Trophoblast cell (in vitro differentiated cells and primary cell): ENCODE data around the gene DNM3.

Experiments used
- DNase-seq, 2 donors: peaks; one replicate each; pipeline ENCODE4 v3.0.0-alpha.2; 2016
- H2AFZ ChIP-seq: 2 replicates; pipeline ENCODE4 v1.6.1; 2013; ENCODE audit warnings: low read length, moderate library complexity, mild to moderate bottlenecking; ENCODE audit not compliant: insufficient read depth, poor library complexity
- H2AK5ac ChIP-seq: 2 replicates; pipeline ENCODE4 v1.6.1; 2013; ENCODE audit warnings: mild to moderate bottlenecking, low read length
- H2BK120ac ChIP-seq: 2 replicates; pipeline ENCODE4 v1.6.1; 2013; ENCODE audit warnings: low read length, mild to moderate bottlenecking, moderate library complexity; ENCODE audit not compliant: insufficient read depth, poor library complexity
- H2BK12ac ChIP-seq: 2 replicates; pipeline ENCODE4 v1.6.1; 2013; ENCODE audit warnings: mild to moderate bottlenecking, low read length, moderate library complexity
- H2BK5ac ChIP-seq: 2 replicates; pipeline ENCODE4 v1.6.1; 2013; ENCODE audit warnings: low read length, low read depth, moderate library complexity, mild to moderate bottlenecking; ENCODE audit not compliant: poor library complexity
- H3K14ac ChIP-seq: 2 replicates; pipeline ENCODE4 v1.6.1; 2013; ENCODE audit warnings: mild to moderate bottlenecking, low read length
- H3K18ac ChIP-seq: 2 replicates; pipeline ENCODE4 v1.6.1; 2013; ENCODE audit warnings: mild to moderate bottlenecking, low read length
- H3K23ac ChIP-seq: 2 replicates; pipeline ENCODE4 v1.6.1; 2013; ENCODE audit warnings: low read length
- H3K27ac ChIP-seq: 2 replicates; pipeline ENCODE4 v1.5.1; 2013; ENCODE audit warnings: low read depth, mild to moderate bottlenecking, inconsistent platforms, low read length, moderate library complexity
- H3K27me3 ChIP-seq: 2 replicates; pipeline ENCODE4 v1.6.1; 2013; ENCODE audit warnings: inconsistent platforms, mild to moderate bottlenecking, low read length, moderate library complexity; ENCODE audit not compliant: insufficient read depth
- H3K36me3 ChIP-seq, 2 experiments: 1 replicate in 1 of 2; 2 replicates in 1 of 2; pipeline ENCODE4 v1.6.1; 2013; ENCODE audit warnings: low read length in 2 of 2, mild to moderate bottlenecking in 2 of 2, moderate library complexity in 1 of 2; ENCODE audit not compliant: insufficient read depth in 2 of 2, control insufficient read depth in 1 of 2
- H3K4ac ChIP-seq: 2 replicates; pipeline ENCODE4 v1.6.1; 2013; ENCODE audit warnings: low read depth, mild to moderate bottlenecking, low read length, moderate library complexity
- H3K4me1 ChIP-seq, 2 experiments: 1 replicate in 1 of 2; 2 replicates in 1 of 2; pipeline ENCODE4 v1.6.1; 2013; ENCODE audit warnings: low read length in 2 of 2, mild to moderate bottlenecking in 2 of 2, moderate library complexity in 1 of 2; ENCODE audit not compliant: insufficient read depth in 2 of 2, control insufficient read depth in 1 of 2
- H3K4me2 ChIP-seq: 2 replicates; pipeline ENCODE4 v1.6.1; 2013; ENCODE audit warnings: inconsistent platforms, mild to moderate bottlenecking, low read length, moderate library complexity
- H3K4me3 ChIP-seq: 2 replicates; pipeline ENCODE4 v1.5.1; 2013; ENCODE audit warnings: mild to moderate bottlenecking, low read depth, low read length, inconsistent platforms
- H3K79me1 ChIP-seq: one replicate; pipeline ENCODE4 v1.6.1; 2013; ENCODE audit warnings: low read length
- H3K79me2 ChIP-seq: 2 replicates; pipeline ENCODE4 v1.6.1; 2013; ENCODE audit warnings: low read length, mild to moderate bottlenecking; ENCODE audit not compliant: control insufficient read depth, insufficient read depth, poor library complexity
- H3K9ac ChIP-seq: 2 replicates; pipeline ENCODE4 v1.6.1; 2013; ENCODE audit warnings: mild to moderate bottlenecking, low read length
- H3K9me3 ChIP-seq: 2 replicates; pipeline ENCODE4 v1.6.1; 2013; ENCODE audit warnings: low read depth, mild to moderate bottlenecking, control low read depth, inconsistent platforms, low read length; ENCODE audit not compliant: insufficient read depth
- H4K12ac ChIP-seq: 2 replicates; pipeline ENCODE4 v1.6.1; 2013; ENCODE audit warnings: low read depth, mild to moderate bottlenecking, low read length, moderate library complexity
- H4K8ac ChIP-seq: 2 replicates; pipeline ENCODE4 v1.6.1; 2013; ENCODE audit warnings: low read depth, mild to moderate bottlenecking, low read length, moderate library complexity
- H4K91ac ChIP-seq: one replicate; pipeline ENCODE4 v1.6.1; 2013; ENCODE audit warnings: low read depth, mild to moderate bottlenecking, low read length, moderate library complexity
- WGBS: extraction: QIAGEN DNeasy Blood & Tissue Kit; methylation state at CpG from one replicate; pipeline ENCODE4 v1.1.7; 2013; ENCODE audit warnings: missing lambda C conversion rate; ENCODE audit not compliant: insufficient read length, insufficient coverage; ENCODE audit errors: extremely low coverage; 5-methylcytosine and 5-hydroxymethylcytosine counted together

DNM3 gene

GRCh38 chr1:171902527-171902926, 61.2 kb downstream of the DNM3 start:
- H4K8ac ChIP-seq: no peak overlapping the region
- H2BK120ac ChIP-seq: no peak overlapping the region
- H3K14ac ChIP-seq: no peak overlapping the region
- H3K9ac ChIP-seq: no peak overlapping the region
- no peak overlapping the region for H2BK12ac ChIP-seq
- H2BK5ac ChIP-seq: no peak overlapping the region
- H3K23ac ChIP-seq: no peak overlapping the region
- no peak overlapping the region for H2AFZ ChIP-seq
- H3K4me3 ChIP-seq: no peak overlapping the region
- H3K18ac ChIP-seq: no peak overlapping the region
- H3K36me3 ChIP-seq: no peaks in the 10 kb centered on the region
- no peaks in the 10 kb centered on the region for H3K9me3 ChIP-seq
- H3K27ac ChIP-seq: no peak overlapping the region
- no peaks in the 10 kb centered on the region for H3K27me3 ChIP-seq
- H3K4me2 ChIP-seq: no peak overlapping the region
- H4K12ac ChIP-seq: no peak overlapping the region
- peak in 1 of 2 donors; percentile 49 for DNase-seq
- H3K4ac ChIP-seq: no peak overlapping the region
- H2AK5ac ChIP-seq: no peak overlapping the region
- no CpG with 5 or more reads among the region's 3 CpGs for WGBS
- no peaks in the 10 kb centered on the region for H3K79me1 ChIP-seq
- no peak overlapping the region for H4K91ac ChIP-seq
- peaks cover 0 to 2% of the 10 kb centered on the region in 2 experiments for H3K4me1 ChIP-seq
- H3K79me2 ChIP-seq: no peaks in the 10 kb centered on the region

DNA sequence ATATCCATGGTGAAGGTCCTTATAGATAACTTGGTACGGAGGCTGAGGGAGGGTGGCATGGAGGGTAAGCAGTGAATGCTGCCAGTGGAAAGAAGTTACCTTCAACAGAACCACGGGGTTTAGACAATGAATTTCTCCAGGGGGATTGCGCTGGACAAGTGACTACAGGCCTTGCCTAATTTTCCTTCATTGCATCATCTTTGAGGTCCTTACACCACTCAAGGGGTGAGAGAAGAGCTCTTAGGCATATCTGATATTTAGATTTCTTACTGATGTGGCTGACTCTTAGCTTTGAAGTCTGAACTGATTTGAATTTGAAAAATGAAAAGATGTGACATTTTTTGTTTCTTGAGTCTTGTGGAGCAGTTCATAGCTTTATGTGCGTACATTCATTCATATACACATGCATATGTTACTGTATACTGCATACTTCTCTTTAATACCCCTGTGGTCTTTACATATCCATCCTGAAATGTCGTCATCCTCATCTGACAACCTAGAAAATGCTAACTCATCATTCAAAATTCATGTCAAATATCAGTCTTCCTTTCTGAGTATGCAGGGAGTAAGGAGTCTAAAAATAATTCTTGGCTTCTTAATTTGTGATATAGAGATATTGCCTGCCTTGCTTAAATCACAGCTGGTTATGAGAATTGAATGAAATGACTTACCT, 63.6 kb downstream of the DNM3 start:
- Histone ChIP-seq H3K4me3 (no peak overlapping the region), H3K18ac (no peak overlapping the region), H2BK5ac (no peak overlapping the region), H3K4me2 (no peak overlapping the region), H3K36me3 (no peaks in the 10 kb centered on the region), H4K91ac (no peak overlapping the region), H4K12ac (no peak overlapping the region), H3K27ac (no peak overlapping the region), H3K79me2 (no peaks in the 10 kb centered on the region), H3K23ac (no peak overlapping the region), H2AK5ac (no peak overlapping the region), H4K8ac (no peak overlapping the region), H3K79me1 (no peaks in the 10 kb centered on the region), H3K4me1 (peaks cover 0 to 2% of the 10 kb centered on the region in 2 experiments), H2BK12ac (no peak overlapping the region), H2AFZ (no peak overlapping the region), H3K9ac (no peak overlapping the region), H3K27me3 (no peaks in the 10 kb centered on the region), H2BK120ac (no peak overlapping the region), H3K14ac (no peak overlapping the region), H3K4ac (no peak overlapping the region), H3K9me3 (no peaks in the 10 kb centered on the region)
- no peak for DNase-seq
- WGBS: no CpG with 5 or more reads among the region's 5 CpGs

- H3K9ac ChIP-seq: no peak overlapping the region
- no peak overlapping the region for H2AK5ac ChIP-seq
- no peak overlapping the region for H2BK5ac ChIP-seq
- no CpG with 5 or more reads among the region's 5 CpGs for WGBS
- H3K23ac ChIP-seq: no peak overlapping the region
- no peaks in the 10 kb centered on the region for H3K9me3 ChIP-seq
- no peak overlapping the region for H3K27ac ChIP-seq
- H3K36me3 ChIP-seq: no peaks in the 10 kb centered on the region
- no peak overlapping the region for H3K4me3 ChIP-seq
- no peak overlapping the region for H4K8ac ChIP-seq
- H3K4ac ChIP-seq: no peak overlapping the region
- H2BK120ac ChIP-seq: no peak overlapping the region
- no peak overlapping the region for H4K91ac ChIP-seq
- H4K12ac ChIP-seq: no peak overlapping the region
- no peaks in the 10 kb centered on the region for H3K4me1 ChIP-seq
- no peaks in the 10 kb centered on the region for H3K79me2 ChIP-seq
- no peaks in the 10 kb centered on the region for H3K79me1 ChIP-seq
- H3K14ac ChIP-seq: no peak overlapping the region
- H2BK12ac ChIP-seq: no peak overlapping the region
- no peak overlapping the region for H2AFZ ChIP-seq
- no peaks in the 10 kb centered on the region for H3K27me3 ChIP-seq
- no peak overlapping the region for H3K4me2 ChIP-seq
- no peak overlapping the region for H3K18ac ChIP-seq
- no peak for DNase-seq
Observed at GRCh38 chr1:171909711-171910110, 68.4 kb downstream of the DNM3 start.

DNA sequence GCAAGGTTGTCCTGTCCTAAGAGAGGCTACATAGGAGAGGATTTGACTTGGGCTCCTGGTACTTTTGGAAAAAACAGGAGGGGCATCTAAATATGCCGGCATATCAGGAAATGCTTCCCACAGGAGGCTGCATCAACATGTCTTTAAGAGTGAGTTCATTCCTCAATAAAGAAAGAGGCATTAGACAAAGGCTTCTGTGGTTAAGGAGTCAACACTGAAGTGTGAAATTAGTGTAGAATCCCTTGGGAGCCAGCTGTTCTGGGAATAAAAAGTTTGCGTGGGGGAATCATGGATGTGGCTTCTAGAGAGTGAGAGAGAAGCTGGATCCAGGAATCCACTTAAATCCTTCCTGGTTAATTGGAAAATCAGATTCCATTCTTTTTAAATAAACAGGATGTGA, 69.5 kb downstream of the DNM3 start:
- Histone ChIP-seq H3K4me1 (no peaks in the 10 kb centered on the region), H2AK5ac (no peak overlapping the region), H3K27ac (no peak overlapping the region), H3K14ac (no peak overlapping the region), H2AFZ (no peak overlapping the region), H3K4me3 (no peak overlapping the region), H3K9ac (no peak overlapping the region), H4K8ac (no peak overlapping the region), H2BK120ac (no peak overlapping the region), H2BK12ac (no peak overlapping the region), H3K9me3 (no peaks in the 10 kb centered on the region), H3K4ac (no peak overlapping the region), H3K79me1 (no peaks in the 10 kb centered on the region), H2BK5ac (no peak overlapping the region), H3K79me2 (no peaks in the 10 kb centered on the region), H4K91ac (no peak overlapping the region), H3K23ac (no peak overlapping the region), H3K4me2 (no peak overlapping the region), H3K27me3 (no peaks in the 10 kb centered on the region), H3K18ac (no peak overlapping the region), H3K36me3 (no peaks in the 10 kb centered on the region), H4K12ac (no peak overlapping the region)
- no CpG with 5 or more reads among the region's 2 CpGs for WGBS
- DNase-seq: no peak
